ENCODE measurements around the gene IMP3.
A peak's percentile ranks its signal among the peaks of the same experiment; 100 is the strongest.

The IMP3 gene

DNA sequence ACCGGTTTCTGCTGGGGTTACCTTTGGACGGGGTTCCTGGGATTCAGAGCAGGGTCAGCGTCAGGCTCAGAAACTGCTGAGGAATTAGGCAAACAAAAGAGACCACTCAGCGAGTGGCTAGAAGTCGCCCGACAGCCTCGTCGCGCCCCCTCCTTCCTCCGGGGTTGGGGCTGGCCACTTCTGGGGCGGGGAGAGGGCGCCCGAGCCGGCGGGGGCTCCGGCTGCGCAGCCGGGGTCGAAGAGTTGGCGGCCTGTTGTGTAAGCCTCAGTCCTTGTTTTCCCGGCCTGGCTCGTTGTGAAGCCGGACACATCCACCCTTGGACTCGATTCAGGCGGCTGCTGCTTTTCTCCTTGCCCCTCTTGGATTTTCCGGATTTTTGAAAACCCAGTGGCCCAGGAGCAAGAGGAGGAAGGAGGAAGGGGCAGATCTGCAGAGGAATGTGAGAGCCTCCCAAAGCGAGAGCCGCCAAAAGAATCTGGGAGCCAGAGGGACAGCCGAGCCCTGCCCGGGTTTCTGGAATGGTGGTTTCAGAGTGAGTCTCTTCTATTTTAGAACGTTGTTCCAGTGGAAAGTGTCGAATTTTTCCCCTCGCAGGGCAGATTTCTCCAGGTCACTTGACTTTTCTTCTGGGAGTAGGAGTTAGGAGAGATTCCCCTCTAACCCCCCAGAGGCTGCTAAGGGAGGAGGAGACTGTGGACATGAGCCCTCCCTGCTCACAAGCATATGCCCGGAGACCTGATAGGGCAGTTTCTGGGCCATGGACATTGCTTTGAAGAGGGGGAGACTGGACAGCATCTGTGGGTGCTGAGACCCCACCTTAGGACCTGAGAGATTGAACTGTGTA is 8.4 kb upstream of the IMP3 start:
- TF ChIP-seq EGR1 (IDR thresholded peaks at IDR 0.05) (no peak), CEBPB (IDR thresholded peaks at IDR 0.05) (no peak), TAF1 (IDR thresholded peaks at IDR 0.05; ENCODE audit: low read depth) (no peak), CREB1 (IDR thresholded peaks at IDR 0.05; ENCODE audit: low read depth) (no peak), NFIC (IDR thresholded peaks at IDR 0.05) (no peak), RAD21 (IDR thresholded peaks at IDR 0.05; ENCODE audit: low read depth) (no peak), EP300 (IDR thresholded peaks at IDR 0.05; ENCODE audit: borderline replicate concordance) (no peak), ZBTB7A (IDR thresholded peaks at IDR 0.05; ENCODE audit: low read depth) (no peak; the same call in 1 of the 2 replicates), FOXM1 (IDR thresholded peaks at IDR 0.05; ENCODE audit: borderline replicate concordance, low read depth) (no peak), TEAD4 (IDR thresholded peaks at IDR 0.05) (no peak), TCF12 (IDR thresholded peaks at IDR 0.05; ENCODE audit: low read depth) (no peak), YY1 (IDR thresholded peaks at IDR 0.05; ENCODE audit: low read depth) (no peak)
- TF ChIP-seq, protein P1, sequence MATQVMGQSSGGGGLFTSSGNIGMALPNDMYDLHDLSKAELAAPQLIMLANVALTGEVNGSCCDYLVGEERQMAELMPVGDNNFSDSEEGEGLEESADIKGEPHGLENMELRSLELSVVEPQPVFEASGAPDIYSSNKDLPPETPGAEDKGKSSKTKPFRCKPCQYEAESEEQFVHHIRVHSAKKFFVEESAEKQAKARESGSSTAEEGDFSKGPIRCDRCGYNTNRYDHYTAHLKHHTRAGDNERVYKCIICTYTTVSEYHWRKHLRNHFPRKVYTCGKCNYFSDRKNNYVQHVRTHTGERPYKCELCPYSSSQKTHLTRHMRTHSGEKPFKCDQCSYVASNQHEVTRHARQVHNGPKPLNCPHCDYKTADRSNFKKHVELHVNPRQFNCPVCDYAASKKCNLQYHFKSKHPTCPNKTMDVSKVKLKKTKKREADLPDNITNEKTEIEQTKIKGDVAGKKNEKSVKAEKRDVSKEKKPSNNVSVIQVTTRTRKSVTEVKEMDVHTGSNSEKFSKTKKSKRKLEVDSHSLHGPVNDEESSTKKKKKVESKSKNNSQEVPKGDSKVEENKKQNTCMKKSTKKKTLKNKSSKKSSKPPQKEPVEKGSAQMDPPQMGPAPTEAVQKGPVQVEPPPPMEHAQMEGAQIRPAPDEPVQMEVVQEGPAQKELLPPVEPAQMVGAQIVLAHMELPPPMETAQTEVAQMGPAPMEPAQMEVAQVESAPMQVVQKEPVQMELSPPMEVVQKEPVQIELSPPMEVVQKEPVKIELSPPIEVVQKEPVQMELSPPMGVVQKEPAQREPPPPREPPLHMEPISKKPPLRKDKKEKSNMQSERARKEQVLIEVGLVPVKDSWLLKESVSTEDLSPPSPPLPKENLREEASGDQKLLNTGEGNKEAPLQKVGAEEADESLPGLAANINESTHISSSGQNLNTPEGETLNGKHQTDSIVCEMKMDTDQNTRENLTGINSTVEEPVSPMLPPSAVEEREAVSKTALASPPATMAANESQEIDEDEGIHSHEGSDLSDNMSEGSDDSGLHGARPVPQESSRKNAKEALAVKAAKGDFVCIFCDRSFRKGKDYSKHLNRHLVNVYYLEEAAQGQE (IDR thresholded peaks at IDR 0.05; ENCODE audit: low read depth) = no peak
- TF ChIP-seq, protein P2, sequence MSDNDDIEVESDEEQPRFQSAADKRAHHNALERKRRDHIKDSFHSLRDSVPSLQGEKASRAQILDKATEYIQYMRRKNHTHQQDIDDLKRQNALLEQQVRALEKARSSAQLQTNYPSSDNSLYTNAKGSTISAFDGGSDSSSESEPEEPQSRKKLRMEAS (IDR thresholded peaks at IDR 0.05) = no peak
- TF ChIP-seq, protein P3, sequence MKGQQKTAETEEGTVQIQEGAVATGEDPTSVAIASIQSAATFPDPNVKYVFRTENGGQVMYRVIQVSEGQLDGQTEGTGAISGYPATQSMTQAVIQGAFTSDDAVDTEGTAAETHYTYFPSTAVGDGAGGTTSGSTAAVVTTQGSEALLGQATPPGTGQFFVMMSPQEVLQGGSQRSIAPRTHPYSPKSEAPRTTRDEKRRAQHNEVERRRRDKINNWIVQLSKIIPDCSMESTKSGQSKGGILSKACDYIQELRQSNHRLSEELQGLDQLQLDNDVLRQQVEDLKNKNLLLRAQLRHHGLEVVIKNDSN (IDR thresholded peaks at IDR 0.05) = no peak

DNA sequence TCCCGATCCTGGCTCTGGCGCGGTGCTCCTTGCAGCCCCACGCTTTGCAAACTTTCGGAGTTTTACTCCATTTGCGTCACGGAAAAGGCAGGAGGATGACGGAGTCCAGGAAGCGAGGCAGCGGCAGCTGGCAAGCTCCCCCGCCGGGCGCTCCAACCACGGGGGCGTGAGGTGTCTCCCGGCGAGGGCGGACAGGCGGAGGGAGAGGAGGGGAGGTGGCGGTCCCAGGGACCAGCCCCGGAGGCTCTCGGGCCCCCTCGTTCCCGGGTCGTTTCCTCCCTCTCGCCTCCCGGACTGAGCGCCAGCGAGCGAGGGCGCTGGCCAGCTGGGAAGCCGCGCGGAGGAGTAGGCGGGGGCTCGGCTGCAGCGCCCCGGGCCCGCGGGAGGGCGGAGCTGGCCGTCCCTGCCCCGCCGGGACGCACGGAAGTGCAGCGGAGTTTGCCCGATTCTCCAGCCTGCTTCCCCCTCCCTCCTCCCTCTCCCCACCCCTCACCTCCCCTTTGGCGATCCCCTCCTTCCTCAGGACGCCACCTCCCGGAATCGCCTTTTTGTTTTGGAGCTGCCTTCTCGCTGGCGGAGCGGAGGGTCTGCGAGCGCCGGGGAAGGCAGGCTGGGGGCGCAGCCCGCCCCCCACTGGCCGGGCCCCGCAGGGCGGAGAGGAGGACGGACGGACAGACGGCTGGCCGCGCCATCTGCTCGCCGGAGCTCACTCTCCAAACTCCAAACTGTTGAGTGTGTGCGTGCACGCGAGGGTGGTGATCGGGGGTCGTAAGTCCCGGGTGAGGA is 7.5 kb upstream of the IMP3 start, which contains the start of gene SNX33:
Gene SNX33 (plus strand): TSS at position 543 of the 786 bp plus-strand sequence. CDS start 1,191 bp downstream, outside the sequence.
- TF ChIP-seq ZBTB7A (IDR thresholded peaks at IDR 0.05; ENCODE audit: low read depth) (peak; percentile 94), TAF1 (IDR thresholded peaks at IDR 0.05; ENCODE audit: low read depth) (no peak; the same call in 1 of the 2 replicates), RAD21 (IDR thresholded peaks at IDR 0.05; ENCODE audit: low read depth) (peak; percentile 23; the same call in 1 of the 2 replicates), TCF12 (IDR thresholded peaks at IDR 0.05; ENCODE audit: low read depth) (peak; percentile 60; the same call in 1 of the 2 replicates), FOXM1 (IDR thresholded peaks at IDR 0.05; ENCODE audit: borderline replicate concordance, low read depth) (no peak), EGR1 (IDR thresholded peaks at IDR 0.05) (peak; percentile 81), CREB1 (IDR thresholded peaks at IDR 0.05; ENCODE audit: low read depth) (0 out of 2 replicates have a peak, but pooled peaks have one; percentile 51), CEBPB (IDR thresholded peaks at IDR 0.05) (no peak), TEAD4 (IDR thresholded peaks at IDR 0.05) (no peak), NFIC (IDR thresholded peaks at IDR 0.05) (peak; percentile 26), EP300 (IDR thresholded peaks at IDR 0.05; ENCODE audit: borderline replicate concordance) (no peak), YY1 (IDR thresholded peaks at IDR 0.05; ENCODE audit: low read depth) (no peak)
- TF ChIP-seq, protein P2 (IDR thresholded peaks at IDR 0.05) = no peak
- TF ChIP-seq, protein P3 (IDR thresholded peaks at IDR 0.05) = no peak
- TF ChIP-seq, protein P1 (IDR thresholded peaks at IDR 0.05; ENCODE audit: low read depth) = no peak

DNA sequence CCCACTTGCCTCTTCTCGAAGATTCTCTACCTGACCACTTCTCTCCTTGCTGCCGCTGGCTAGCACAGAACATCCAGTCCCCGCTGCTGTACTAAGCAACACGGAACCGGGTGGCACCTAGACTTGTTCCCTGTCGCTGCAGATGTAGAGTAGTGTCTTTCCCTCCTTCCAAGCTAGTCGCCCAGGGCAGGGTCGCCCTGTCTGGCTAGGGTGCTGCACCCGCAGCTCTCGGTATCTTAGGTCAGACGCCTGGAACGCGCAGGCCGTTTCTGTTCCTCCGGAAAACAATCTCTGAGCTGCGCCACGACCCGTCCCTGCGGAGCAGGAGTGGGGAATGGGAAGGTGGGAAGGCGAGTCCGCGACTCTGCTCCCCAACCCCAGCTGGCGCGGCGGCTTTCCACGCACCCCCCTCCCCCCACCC is 6.9 kb upstream of the IMP3 start:
- TF ChIP-seq CREB1 (IDR thresholded peaks at IDR 0.05; ENCODE audit: low read depth) = no peak
- TF ChIP-seq, protein P1 (IDR thresholded peaks at IDR 0.05; ENCODE audit: low read depth) = no peak
- no peak for TF ChIP-seq EGR1 (IDR thresholded peaks at IDR 0.05)
- TF ChIP-seq, protein P2 (IDR thresholded peaks at IDR 0.05) = no peak
- TF ChIP-seq ZBTB7A (IDR thresholded peaks at IDR 0.05; ENCODE audit: low read depth) = no peak
- TF ChIP-seq RAD21 (IDR thresholded peaks at IDR 0.05; ENCODE audit: low read depth) = no peak
- TF ChIP-seq TAF1 (IDR thresholded peaks at IDR 0.05; ENCODE audit: low read depth) = no peak
- TF ChIP-seq TCF12 (IDR thresholded peaks at IDR 0.05; ENCODE audit: low read depth) = no peak
- no peak for TF ChIP-seq NFIC (IDR thresholded peaks at IDR 0.05)
- no peak for TF ChIP-seq EP300 (IDR thresholded peaks at IDR 0.05; ENCODE audit: borderline replicate concordance)
- no peak for TF ChIP-seq CEBPB (IDR thresholded peaks at IDR 0.05)
- TF ChIP-seq YY1 (IDR thresholded peaks at IDR 0.05; ENCODE audit: low read depth) = no peak
- TF ChIP-seq TEAD4 (IDR thresholded peaks at IDR 0.05) = no peak
- TF ChIP-seq, protein P3 (IDR thresholded peaks at IDR 0.05) = no peak
- no peak for TF ChIP-seq FOXM1 (IDR thresholded peaks at IDR 0.05; ENCODE audit: borderline replicate concordance, low read depth)
